Osteoblast (primary cell): ENCODE measurements around the gene PDE11A. TPM values are rescaled to one million over a fixed set of nuclear protein-coding genes. Genes with fewer than 3 reads are reported as not detected.

Experiments used
- DNase-seq: peaks from one replicate; pipeline ENCODE4 v3.0.0; 2011; ENCODE audit warnings: low spot score, mixed read lengths; ENCODE audit not compliant: insufficient read length; ENCODE audit errors: missing footprints
- H2AFZ ChIP-seq: 2 replicates; pipeline ENCODE4 v1.6.0; 2011; ENCODE audit warnings: mild to moderate bottlenecking, low read length
- H3K27ac ChIP-seq: 2 replicates; pipeline ENCODE4 v1.5.1; 2011; ENCODE audit warnings: mild to moderate bottlenecking, low read depth, low read length, moderate library complexity
- H3K27me3 ChIP-seq: 2 replicates; pipeline ENCODE4 v1.6.0; 2012; ENCODE audit warnings: mild to moderate bottlenecking, control low read depth, inconsistent platforms, low read length, moderate library complexity; ENCODE audit not compliant: insufficient read depth
- H3K36me3 ChIP-seq: 2 replicates; pipeline ENCODE4 v1.5.1; 2011; ENCODE audit warnings: mild to moderate bottlenecking, low read length, control low read depth, moderate library complexity; ENCODE audit not compliant: insufficient read depth
- H3K4me1 ChIP-seq: 2 replicates; pipeline ENCODE4 v1.5.1; 2011; ENCODE audit warnings: mild to moderate bottlenecking, low read length, control low read depth, moderate library complexity; ENCODE audit not compliant: insufficient read depth
- H3K4me2 ChIP-seq: 2 replicates; pipeline ENCODE4 v1.6.0; 2011; ENCODE audit warnings: mild to moderate bottlenecking, low read length; ENCODE audit not compliant: insufficient read depth
- H3K4me3 ChIP-seq: fragments of 200-600 bp; sonication (generic); 3 replicates; pipeline ENCODE4 v1.5.1; 2012; ENCODE audit warnings: mild to moderate bottlenecking, low read length, inconsistent platforms; ENCODE audit not compliant: insufficient read depth
- H3K79me2 ChIP-seq: 2 replicates; pipeline ENCODE4 v1.6.0; 2012; ENCODE audit warnings: mild to moderate bottlenecking, low read length, control low read depth, inconsistent platforms; ENCODE audit not compliant: insufficient read depth
- H3K9me3 ChIP-seq: 2 replicates; pipeline ENCODE4 v1.5.1; 2011; ENCODE audit warnings: low read depth, low read length, control low read depth
- H4K20me1 ChIP-seq: 2 replicates; pipeline ENCODE4 v1.6.0; 2012; ENCODE audit warnings: mild to moderate bottlenecking, low read length, control low read depth; ENCODE audit not compliant: insufficient read depth
- total RNA-seq: library from RNA; depleted of rRNA; stranded (reverse); fragments of >200 nt; gene quantifications from 2 replicates; pipeline ENCODE4 v1.2.3, GENCODE V29; 2012
- TF ChIP-seq, protein P1 (sequence below): IDR thresholded peaks from 2 replicates; pipeline ENCODE4 v1.5.1; 2011; ENCODE audit warnings: mild to moderate bottlenecking, low read depth, low read length, moderate library complexity; ENCODE audit errors: extremely low read depth

PDE11A gene
- total RNA-seq, 1 donor, result 0.36 TPM

DNA sequence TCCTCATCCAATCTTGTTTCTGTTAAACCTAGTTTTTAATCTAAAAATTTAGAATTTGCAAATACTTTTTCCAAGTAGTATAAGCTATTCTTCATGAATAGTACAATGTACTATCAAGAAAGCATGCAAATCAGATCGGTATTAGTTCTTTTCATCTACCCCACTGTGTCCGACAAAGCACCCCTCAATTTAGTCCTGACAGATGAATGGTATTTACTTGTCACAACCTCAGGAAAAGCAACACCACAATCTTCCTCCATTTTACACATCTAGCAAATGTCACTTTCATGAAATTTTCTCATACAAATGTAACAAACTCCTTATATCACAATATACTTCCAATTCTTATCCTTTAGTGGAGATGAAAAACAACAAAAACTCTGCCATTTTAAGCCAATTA, 163.8 kb downstream of the PDE11A start:
- no peak overlapping the region for H3K4me3 ChIP-seq
- H3K4me1 ChIP-seq, result no peaks in the 10 kb centered on the region
- no peak overlapping the region for H2AFZ ChIP-seq
- H3K36me3 ChIP-seq, result no peaks in the 10 kb centered on the region
- no peak overlapping the region for H3K4me2 ChIP-seq
- no peaks in the 10 kb centered on the region for H3K79me2 ChIP-seq
- no peak overlapping the region for H3K27ac ChIP-seq
- TF ChIP-seq, protein P1, sequence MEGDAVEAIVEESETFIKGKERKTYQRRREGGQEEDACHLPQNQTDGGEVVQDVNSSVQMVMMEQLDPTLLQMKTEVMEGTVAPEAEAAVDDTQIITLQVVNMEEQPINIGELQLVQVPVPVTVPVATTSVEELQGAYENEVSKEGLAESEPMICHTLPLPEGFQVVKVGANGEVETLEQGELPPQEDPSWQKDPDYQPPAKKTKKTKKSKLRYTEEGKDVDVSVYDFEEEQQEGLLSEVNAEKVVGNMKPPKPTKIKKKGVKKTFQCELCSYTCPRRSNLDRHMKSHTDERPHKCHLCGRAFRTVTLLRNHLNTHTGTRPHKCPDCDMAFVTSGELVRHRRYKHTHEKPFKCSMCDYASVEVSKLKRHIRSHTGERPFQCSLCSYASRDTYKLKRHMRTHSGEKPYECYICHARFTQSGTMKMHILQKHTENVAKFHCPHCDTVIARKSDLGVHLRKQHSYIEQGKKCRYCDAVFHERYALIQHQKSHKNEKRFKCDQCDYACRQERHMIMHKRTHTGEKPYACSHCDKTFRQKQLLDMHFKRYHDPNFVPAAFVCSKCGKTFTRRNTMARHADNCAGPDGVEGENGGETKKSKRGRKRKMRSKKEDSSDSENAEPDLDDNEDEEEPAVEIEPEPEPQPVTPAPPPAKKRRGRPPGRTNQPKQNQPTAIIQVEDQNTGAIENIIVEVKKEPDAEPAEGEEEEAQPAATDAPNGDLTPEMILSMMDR, result no peak
- no peaks in the 10 kb centered on the region for H3K27me3 ChIP-seq
- no peaks in the 10 kb centered on the region for H4K20me1 ChIP-seq
- DNase-seq, result no peak
- no peaks in the 10 kb centered on the region for H3K9me3 ChIP-seq

DNA sequence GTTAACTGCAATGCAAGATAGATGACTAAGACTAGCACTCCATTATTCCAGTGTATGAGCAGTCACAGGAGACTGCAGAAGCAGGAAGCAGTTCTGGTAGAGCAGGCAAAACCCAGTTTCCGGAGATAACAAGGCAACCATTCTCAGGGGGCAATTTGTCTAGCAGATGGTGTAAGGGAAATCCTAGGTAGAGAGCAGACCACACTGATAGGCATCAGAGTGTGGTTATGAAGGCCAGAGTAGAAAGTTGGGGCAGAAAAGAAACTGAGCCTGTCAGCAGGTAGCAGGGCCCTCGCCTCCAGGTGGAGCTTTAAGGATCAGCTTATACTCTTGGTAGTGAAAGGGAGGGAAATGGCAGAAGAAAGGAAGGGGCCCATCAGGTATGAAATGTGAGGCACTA, 164.4 kb downstream of the PDE11A start:
- Histone ChIP-seq H3K79me2 (no peaks in the 10 kb centered on the region), H4K20me1 (no peaks in the 10 kb centered on the region), H3K27me3 (no peaks in the 10 kb centered on the region), H3K4me3 (no peak overlapping the region), H3K4me2 (no peak overlapping the region), H2AFZ (no peak overlapping the region), H3K27ac (no peak overlapping the region), H3K9me3 (no peaks in the 10 kb centered on the region), H3K36me3 (no peaks in the 10 kb centered on the region), H3K4me1 (no peaks in the 10 kb centered on the region)
- no peak for DNase-seq
- TF ChIP-seq, protein P1, result no peak

DNA sequence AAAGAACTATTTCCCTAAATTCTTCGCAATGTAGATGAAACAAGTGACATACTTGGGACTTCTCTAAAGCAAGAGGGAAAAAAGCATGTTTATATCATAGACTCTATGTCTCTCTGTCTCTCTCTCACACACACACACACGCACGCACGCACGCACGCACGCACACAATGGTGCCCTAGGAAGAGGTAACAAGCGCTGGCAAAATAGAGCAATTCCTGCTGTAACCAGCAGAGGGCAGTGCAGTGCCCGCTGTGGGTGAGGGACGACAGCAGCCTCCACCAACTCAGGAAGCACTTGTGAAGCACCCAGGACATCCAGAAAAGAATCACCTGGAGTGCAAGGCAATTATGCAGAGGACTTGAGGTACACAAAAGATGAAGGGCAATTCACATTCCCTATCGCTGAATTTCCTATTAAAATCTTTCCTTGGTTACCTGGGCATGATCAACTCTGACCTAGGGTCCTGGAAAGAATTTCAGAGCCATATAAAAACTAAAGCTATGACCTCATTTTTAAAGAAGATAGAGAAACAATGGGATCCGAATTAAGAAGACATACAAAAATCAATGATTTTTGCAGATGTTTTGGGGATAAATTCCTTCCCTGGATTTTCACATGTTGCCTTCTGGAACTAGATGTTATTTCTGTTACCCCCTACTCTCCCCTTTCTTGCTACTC, 166.4 kb downstream of the PDE11A start:
- H3K4me1 ChIP-seq, result no peaks in the 10 kb centered on the region
- H3K27me3 ChIP-seq, result no peaks in the 10 kb centered on the region
- H3K79me2 ChIP-seq, result no peaks in the 10 kb centered on the region
- no peak overlapping the region for H3K4me3 ChIP-seq
- H3K36me3 ChIP-seq, result no peaks in the 10 kb centered on the region
- no peak overlapping the region for H3K27ac ChIP-seq
- peak overlapping the region; percentile 3 for H2AFZ ChIP-seq
- peak; percentile 26 for DNase-seq
- no peak overlapping the region for H3K4me2 ChIP-seq
- H3K9me3 ChIP-seq, result no peaks in the 10 kb centered on the region
- no peaks in the 10 kb centered on the region for H4K20me1 ChIP-seq
- TF ChIP-seq, protein P1, result peak; percentile 90

DNA sequence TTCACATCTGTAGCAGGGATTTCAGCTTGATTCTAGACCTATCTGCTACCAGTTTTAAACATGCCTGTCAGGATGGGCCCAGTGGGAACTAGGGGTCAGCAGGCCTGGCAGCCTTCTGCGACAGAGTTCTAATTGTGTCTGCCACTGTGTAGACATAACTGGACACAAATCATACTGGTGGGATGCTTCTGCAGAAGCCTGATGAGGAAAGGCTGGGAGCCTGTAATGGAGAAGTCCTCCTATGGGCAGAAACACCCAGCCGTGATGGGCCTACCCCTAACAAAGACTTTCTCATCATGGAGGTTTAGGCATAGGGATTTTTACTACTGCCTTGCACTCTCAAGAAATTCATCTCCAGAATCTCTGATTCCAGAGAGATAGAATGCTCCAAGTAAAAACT, 166.9 kb downstream of the PDE11A start:
- Histone ChIP-seq H3K27me3 (no peaks in the 10 kb centered on the region), H4K20me1 (no peaks in the 10 kb centered on the region), H2AFZ (peak overlapping the region; percentile 3), H3K27ac (no peak overlapping the region), H3K4me2 (no peak overlapping the region), H3K4me3 (no peak overlapping the region), H3K36me3 (no peaks in the 10 kb centered on the region), H3K4me1 (no peaks in the 10 kb centered on the region), H3K79me2 (no peaks in the 10 kb centered on the region), H3K9me3 (no peaks in the 10 kb centered on the region)
- no peak for DNase-seq
- TF ChIP-seq, protein P1, result no peak
